SH-SY5Y (cell line): Measurements from ENCODE around the gene GH2.

ENCODE experiments used
- GATA2 ChIP-seq: IDR thresholded peaks from 2 replicates; pipeline ENCODE4 v1.6.1; 2011; ENCODE audit warnings: mild to moderate bottlenecking, low read depth, low read length
- GATA3 ChIP-seq: IDR thresholded peaks from 2 replicates; pipeline ENCODE4 v1.6.1; 2011; ENCODE audit warnings: low read depth, mild to moderate bottlenecking, low read length, moderate library complexity

GH2 gene

GRCh38 chr17:63834431-63835166 lies 47.1 kb downstream of the GH2 start:
- no peak for TF ChIP-seq GATA2
- TF ChIP-seq GATA3, result no peak

GRCh38 chr17:63833741-63834373 lies 47.9 kb downstream of the GH2 start:
- TF ChIP-seq GATA2, result no peak

DNA sequence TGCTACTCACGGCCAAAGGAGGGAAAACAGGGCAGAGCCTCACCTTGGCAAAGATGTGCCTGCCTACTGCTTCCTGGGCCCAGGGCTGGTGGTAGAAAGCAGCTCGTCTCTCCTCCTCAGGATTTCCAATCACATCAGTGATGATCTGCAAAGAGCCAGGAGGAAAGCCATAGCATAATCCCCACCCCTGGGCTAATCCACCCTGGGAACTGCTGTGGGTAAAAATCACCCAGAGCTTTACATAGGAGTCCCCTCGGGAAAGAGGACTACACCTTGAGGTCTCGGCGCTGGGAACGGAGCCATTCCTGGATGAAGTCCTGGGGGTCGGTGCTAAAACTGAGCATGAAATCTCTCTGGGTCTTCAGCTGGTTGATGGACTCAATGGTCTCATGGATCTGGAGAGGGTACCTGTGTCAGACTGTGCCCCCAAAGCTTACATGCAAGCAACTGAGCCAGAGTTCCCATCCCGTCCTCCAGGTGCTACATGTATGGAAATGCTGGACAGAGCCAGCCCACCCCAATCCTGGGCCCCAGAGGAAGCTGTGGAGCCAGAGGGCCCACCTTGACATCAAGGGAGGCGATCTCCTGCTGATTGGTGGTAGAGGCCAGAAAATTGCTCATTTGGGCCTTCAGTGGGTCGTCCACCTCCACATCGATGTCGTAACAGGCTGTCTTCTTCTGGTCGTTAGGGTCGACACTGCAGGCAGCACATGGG lies 48.6 kb downstream of the GH2 start:
- TF ChIP-seq GATA3 (no peak), GATA2 (no peak)

DNA sequence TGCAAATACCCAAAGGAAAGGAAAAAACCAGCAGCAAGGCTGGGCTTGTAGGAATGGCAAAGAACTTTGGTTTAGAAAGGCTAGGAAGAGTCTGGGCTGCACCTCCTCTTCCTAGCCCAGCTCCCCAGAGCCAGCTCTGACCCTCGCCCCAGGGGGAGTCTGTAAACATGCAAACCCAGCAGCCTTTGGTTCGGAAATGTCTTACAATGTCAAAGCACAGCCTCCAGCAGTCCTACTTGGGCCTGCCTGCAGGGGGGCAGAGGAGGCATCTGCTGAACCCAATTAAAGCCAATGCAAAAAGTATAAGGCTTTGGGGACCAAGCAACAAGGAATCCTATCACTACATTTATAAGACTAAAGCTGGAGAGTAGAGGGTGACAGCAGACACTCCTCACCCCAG lies 49.3 kb downstream of the GH2 start:
- TF ChIP-seq GATA3, result no peak
- no peak for TF ChIP-seq GATA2

DNA sequence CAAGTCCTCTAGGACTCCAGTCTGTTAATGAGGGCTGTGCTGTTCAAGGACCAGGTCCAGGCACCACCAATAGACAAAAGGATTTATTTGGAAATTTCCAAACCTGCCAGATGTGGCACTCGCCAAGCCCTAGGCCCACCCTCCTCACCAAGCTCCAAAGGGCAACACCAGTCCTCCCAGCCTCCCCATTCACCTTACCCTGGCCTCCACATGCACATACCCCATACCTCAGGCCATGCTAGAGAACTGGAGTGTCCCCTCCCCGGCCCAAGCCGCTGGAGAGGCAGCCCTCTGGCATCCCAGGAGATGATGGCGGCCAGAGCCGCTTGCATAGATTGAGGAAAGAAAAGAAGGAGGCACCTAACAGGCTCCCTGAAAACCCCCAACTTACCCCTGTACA lies 49.7 kb downstream of the GH2 start:
- TF ChIP-seq GATA2 (no peak), GATA3 (no peak)

GRCh38 chr17:63831505-63831904 lies 50.2 kb downstream of the GH2 start:
- TF ChIP-seq GATA2 (no peak), GATA3 (no peak)

- TF ChIP-seq GATA2 (no peak), GATA3 (no peak)
Observed at GRCh38 chr17:63830904-63831491, 50.7 kb downstream of the GH2 start.

DNA sequence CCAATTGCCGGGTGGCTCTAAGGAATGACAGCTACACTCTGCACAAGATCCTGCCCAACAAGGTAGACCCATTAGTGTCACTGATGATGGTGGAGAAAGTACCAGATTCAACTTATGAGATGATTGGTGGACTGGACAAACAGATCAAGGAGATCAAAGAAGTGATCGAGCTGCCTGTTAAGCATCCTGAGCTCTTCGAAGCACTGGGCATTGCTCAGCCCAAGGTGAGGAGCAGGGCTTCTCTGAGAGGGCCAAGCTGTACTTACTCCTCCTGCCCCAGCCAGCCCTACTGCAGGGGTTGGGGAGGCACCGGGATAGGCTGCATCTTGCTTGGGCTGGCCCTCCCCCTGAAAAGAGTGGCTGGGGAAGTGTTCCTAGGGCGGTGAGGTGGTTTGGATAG lies 51.5 kb downstream of the GH2 start:
- TF ChIP-seq GATA2, result no peak
- TF ChIP-seq GATA3, result no peak
